A549 (cell line): ENCODE results near the gene ZNF892.

ENCODE experiments used
- BHLHE40 ChIP-seq: IDR thresholded peaks from 2 replicates; pipeline ENCODE4 v1.6.1; 2012; ENCODE audit warnings: low read depth, low read length, inconsistent platforms
- CBX2 ChIP-seq: fragments of 200-600 bp; sonication (generic); IDR thresholded peaks from 2 replicates; pipeline ENCODE4 v1.6.1; 2016; ENCODE audit warnings: low read depth, mild to moderate bottlenecking, borderline replicate concordance
- HDAC2 ChIP-seq: fragments of 200-600 bp; sonication (generic); IDR thresholded peaks from 2 replicates; pipeline ENCODE4 v1.6.1; 2016
- MAFK ChIP-seq: fragments of 450-650 bp; IDR thresholded peaks from 2 replicates; pipeline ENCODE4 v1.6.1; 2014; ENCODE audit not compliant: partially characterized antibody
- POLR2A ChIP-seq: IDR thresholded peaks from 2 replicates; pipeline ENCODE4 v1.6.1; 2012; ENCODE audit warnings: mild to moderate bottlenecking, low read length
- ZFP36 ChIP-seq: fragments of 450-650 bp; IDR thresholded peaks from 2 replicates; pipeline ENCODE4 v1.6.1; 2014; ENCODE audit warnings: borderline replicate concordance; ENCODE audit not compliant: partially characterized antibody
- TF ChIP-seq, protein P1 (sequence below): fragments of >200 bp; sonication (Bioruptor Twin); formaldehyde crosslinking; IDR thresholded peaks from 3 replicates; pipeline ENCODE4 v1.5.1; 2016

DNA sequence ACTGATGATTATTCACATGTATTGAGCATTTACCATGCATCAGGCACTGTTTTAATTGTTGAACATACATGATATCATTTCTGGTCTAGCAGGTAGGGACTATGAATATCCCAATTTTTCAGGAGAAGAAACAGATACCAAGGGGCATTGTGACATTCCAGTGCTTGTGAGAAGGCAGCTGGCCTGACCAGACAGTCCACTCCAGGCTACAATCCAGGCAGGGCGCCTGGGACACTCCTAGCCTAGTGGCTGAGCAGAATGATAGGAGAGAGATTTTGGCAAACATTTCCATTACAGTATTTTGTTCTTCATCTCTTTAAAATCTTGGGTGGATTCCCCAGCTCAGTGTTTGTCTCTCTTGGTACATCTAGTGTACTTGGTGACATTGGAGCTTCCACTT is 24.9 kb downstream of the ZNF892 start:
- TF ChIP-seq POLR2A = no peak
- no peak for TF ChIP-seq BHLHE40
- no peak for TF ChIP-seq ZFP36
- no peak for TF ChIP-seq HDAC2
- TF ChIP-seq MAFK = no peak
- no peak for TF ChIP-seq CBX2
- TF ChIP-seq, protein P1, sequence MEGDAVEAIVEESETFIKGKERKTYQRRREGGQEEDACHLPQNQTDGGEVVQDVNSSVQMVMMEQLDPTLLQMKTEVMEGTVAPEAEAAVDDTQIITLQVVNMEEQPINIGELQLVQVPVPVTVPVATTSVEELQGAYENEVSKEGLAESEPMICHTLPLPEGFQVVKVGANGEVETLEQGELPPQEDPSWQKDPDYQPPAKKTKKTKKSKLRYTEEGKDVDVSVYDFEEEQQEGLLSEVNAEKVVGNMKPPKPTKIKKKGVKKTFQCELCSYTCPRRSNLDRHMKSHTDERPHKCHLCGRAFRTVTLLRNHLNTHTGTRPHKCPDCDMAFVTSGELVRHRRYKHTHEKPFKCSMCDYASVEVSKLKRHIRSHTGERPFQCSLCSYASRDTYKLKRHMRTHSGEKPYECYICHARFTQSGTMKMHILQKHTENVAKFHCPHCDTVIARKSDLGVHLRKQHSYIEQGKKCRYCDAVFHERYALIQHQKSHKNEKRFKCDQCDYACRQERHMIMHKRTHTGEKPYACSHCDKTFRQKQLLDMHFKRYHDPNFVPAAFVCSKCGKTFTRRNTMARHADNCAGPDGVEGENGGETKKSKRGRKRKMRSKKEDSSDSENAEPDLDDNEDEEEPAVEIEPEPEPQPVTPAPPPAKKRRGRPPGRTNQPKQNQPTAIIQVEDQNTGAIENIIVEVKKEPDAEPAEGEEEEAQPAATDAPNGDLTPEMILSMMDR = no peak
